HG03469 (cell line): ENCODE data around the gene RAD23A.
A peak's percentile ranks its signal among the peaks of the same experiment; 100 is the strongest.
"Not testable (repeated sequence)": the region's sequence is repeated elsewhere in the genome, so short reads cannot be mapped to it uniquely, and the experiment has no call there.

Experiments
- ATAC-seq: cut with Tn5 transposase; IDR thresholded peaks from one replicate; pipeline ENCODE4 v1.9.1; 2021; ENCODE audit warnings: mild to moderate bottlenecking, moderate library complexity, moderate number of reproducible peaks; ENCODE audit not compliant: unreplicated experiment

RAD23A gene

GRCh38 chr19:12937927-12938778 lies 7.5 kb upstream of the RAD23A start, which contains the start of gene CALR:
Gene CALR (plus strand): TSS chr19:12938609. CDS start chr19:12938680, 71 bp downstream.
- ATAC-seq, result peak; percentile 57

GRCh38 chr19:12938779-12939601 lies 6.7 kb upstream of the RAD23A start:
- no peak for ATAC-seq

DNA sequence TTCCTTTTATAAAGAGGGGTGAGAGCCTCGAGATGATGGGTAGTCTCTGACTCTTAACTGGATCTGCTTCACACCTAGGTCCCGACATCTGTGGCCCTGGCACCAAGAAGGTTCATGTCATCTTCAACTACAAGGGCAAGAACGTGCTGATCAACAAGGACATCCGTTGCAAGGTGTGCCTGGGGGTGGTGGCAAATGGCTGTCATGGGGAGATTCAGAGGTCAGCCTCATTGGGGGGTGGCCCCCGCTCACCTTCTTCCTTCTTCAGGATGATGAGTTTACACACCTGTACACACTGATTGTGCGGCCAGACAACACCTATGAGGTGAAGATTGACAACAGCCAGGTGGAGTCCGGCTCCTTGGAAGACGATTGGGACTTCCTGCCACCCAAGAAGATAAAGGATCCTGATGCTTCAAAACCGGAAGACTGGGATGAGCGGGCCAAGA lies 5.7 kb upstream of the RAD23A start:
- ATAC-seq, result no peak

DNA sequence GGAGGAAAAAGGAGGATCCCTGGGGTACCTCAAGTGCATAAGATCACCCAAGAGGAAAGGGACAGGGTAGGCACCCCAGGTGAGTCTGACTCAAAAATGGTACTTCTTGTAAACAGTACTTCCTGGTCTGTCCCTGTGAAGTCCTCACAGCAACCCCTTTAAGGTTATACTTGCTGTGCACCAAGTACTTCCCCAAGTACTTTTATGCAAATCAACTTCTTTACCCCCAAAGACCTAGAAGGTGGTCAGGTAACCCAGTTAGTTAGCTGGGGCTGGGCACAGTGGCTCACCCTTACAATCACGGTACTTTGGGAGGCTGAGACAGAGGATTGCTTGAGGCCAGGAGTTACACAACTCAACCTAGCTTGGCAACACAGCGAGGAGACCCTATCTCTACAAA lies 4.8 kb upstream of the RAD23A start:
- ATAC-seq, result no peak

GRCh38 chr19:12943437-12944044 lies 2.1 kb upstream of the RAD23A start:
- ATAC-seq, result no peak

GRCh38 chr19:12944104-12944674 lies 1.5 kb upstream of the RAD23A start:
- no peak for ATAC-seq

- no peak for ATAC-seq
Measured at GRCh38 chr19:12946092-12946721, 545 bp downstream of the RAD23A start.

DNA sequence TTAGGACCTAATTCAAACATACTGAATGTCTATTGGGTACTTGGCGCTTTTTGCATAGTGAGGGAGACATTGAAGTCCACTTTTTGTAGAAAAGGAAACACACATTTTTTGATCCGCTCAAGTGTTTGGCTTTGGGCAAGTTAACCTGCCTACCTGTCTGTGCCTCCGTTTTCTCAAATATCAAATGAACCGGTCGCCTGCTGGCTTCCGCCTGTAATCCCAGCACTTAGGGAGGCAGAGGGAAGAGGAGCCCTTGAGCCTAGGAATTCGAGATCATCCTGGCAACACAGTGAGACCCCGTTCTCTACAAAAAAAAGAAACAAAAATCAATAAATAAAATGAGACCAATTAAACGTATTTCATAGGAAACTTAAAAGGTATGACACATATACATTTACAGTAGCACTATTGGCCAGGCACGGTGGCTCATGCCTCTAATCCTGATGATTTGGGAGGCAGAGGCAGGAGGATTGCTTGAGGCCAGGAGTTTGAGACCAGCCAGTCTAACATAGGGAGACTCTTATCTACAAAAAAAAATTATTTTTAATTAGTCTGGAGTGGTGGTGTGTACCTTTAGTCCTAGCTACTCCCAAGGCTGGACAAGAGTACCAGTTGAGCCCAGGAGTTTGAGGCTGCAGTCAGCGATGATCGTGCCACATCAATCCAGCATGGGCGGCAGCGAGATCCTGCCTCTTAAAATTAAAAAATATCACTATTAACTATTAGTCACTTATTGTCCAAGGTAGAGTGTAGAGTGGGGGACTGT lies 1.3 kb downstream of the RAD23A start:
- ATAC-seq, result no peak

DNA sequence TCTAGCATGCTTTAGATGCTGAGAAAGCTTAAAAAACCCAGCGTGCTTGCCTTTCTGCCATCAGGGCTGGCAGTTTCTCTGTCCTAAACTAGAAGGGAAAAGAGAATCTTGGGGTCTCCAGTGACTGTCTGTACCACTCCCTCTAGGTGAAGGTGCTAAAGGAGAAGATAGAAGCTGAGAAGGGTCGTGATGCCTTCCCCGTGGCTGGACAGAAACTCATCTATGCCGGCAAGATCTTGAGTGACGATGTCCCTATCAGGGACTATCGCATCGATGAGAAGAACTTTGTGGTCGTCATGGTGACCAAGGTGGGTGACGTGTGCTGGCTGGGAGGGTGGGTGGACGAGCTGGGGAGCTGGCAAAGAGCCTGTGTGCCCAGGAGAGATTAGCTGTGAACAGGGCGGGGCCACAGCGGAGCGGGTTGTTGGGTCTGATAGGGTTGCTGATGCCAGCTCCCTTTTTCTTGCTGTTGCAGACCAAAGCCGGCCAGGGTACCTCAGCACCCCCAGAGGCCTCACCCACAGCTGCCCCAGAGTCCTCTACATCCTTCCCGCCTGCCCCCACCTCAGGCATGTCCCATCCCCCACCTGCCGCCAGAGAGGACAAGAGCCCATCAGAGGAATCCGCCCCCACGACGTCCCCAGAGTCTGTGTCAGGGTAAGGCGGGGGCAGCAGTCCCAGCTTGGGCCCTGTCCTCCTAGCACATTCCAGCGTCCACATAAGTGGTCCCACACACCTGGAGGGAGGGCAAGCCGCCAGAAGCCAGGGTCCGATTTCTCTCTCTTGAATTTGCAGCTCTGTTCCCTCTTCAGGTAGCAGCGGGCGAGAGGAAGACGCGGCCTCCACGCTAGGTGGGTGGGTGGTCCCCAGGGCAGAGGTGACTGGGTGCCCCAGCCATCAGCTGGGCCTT lies 2.3 kb downstream of the RAD23A start:
- ATAC-seq, result no peak

- no peak for ATAC-seq
Measured at GRCh38 chr19:12948612-12949362, 3.1 kb downstream of the RAD23A start.

DNA sequence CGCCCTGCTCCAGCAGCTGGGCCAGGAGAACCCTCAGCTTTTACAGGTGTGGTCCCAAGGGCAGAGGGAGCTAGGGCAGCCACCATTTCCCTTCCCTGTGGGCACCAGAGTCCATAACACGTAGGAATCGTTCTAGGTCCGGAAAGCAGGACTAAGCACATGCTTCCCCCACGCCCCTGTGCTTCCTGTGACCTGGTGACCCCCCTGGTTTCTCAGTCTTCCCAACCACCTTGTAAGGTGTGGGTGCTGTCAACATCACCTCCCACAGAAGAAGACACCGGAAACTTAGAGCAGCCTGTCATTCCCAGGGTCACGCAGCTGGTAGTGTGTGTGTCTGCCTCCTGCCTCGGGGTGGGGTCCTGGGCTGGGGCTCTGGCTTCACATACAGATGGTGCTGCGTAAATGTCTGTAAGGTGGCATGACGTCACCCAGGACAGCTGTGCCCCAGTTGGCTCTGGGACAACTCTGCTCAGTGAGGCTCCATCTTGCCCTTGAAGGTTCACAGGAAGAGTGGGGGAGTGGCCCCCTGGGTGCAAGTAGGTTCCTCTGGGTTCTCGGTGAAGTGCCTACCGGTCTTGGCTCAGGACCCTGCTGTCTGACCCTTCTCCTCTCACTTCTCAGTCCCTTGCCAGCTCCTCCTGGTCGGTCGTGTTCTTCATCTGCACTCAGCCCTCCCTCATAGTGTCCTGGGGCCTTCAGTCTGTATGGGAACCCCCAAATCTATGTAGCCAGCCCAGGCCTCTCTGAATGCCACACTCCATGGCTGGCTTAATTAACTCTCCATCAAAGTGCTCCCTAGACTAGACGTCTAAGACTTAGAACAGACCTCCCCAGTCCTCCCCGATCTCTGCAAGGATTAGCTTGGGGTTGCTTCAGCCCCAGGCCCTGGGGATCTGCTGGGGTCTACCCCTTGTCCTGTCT lies 4.0 kb downstream of the RAD23A start:
- ATAC-seq, result no peak

- not testable (repeated sequence) for ATAC-seq
Measured at GRCh38 chr19:12952050-12952449, 6.4 kb downstream of the RAD23A start.

GRCh38 chr19:12952488-12953137 lies 7.0 kb downstream of the RAD23A start:
- no peak for ATAC-seq

GRCh38 chr19:12953138-12953798 lies 7.6 kb downstream of the RAD23A start:
- no peak for ATAC-seq

GRCh38 chr19:12953799-12954611 lies 8.3 kb downstream of the RAD23A start:
- ATAC-seq, result no peak
